ENCODE measurements around the gene CLBA1. TPM values are rescaled to one million over a fixed set of nuclear protein-coding genes. Genes with fewer than 3 reads are reported as not detected.

Gene CLBA1
- total RNA-seq, 1 donor from 2014 or later, result 8.4 TPM

GRCh38 chr14:105022276-105022670, 36.7 kb downstream of the CLBA1 start:
- TF ChIP-seq CTCF (IDR thresholded peaks at IDR 0.05; ENCODE audit: insufficient read depth, low read length, severe bottlenecking), result no peak
- DNase-seq (ENCODE audit: low read depth) (no peak), FAIRE-seq (no peak)
- H3K4me3 ChIP-seq (ENCODE audit: low read depth, low read length), result peak overlapping the region; percentile 48
- no peaks in the 10 kb centered on the region for H3K36me3 ChIP-seq (ENCODE audit: control insufficient read depth, insufficient read depth, low read length)
- H3K27me3 ChIP-seq (ENCODE audit: control insufficient read depth, insufficient read depth, low read length), result no peaks in the 10 kb centered on the region

- no peak for TF ChIP-seq CTCF (IDR thresholded peaks at IDR 0.05; ENCODE audit: insufficient read depth, low read length, severe bottlenecking)
- FAIRE-seq (no peak), DNase-seq (ENCODE audit: low read depth) (no peak)
- no peaks in the 10 kb centered on the region for H3K27me3 ChIP-seq (ENCODE audit: control insufficient read depth, insufficient read depth, low read length)
- H3K4me3 ChIP-seq (ENCODE audit: low read depth, low read length), result no peak overlapping the region
- H3K36me3 ChIP-seq (ENCODE audit: control insufficient read depth, insufficient read depth, low read length), result no peaks in the 10 kb centered on the region
Observed at GRCh38 chr14:105023144-105023543, 37.6 kb downstream of the CLBA1 start.

GRCh38 chr14:105023791-105024480, 38.3 kb downstream of the CLBA1 start:
- no peaks in the 10 kb centered on the region for H3K27me3 ChIP-seq (ENCODE audit: control insufficient read depth, insufficient read depth, low read length)
- TF ChIP-seq CTCF (IDR thresholded peaks at IDR 0.05; ENCODE audit: insufficient read depth, low read length, severe bottlenecking), result no peak
- no peak for FAIRE-seq
- peak; percentile 77 for DNase-seq (ENCODE audit: low read depth)
- no peaks in the 10 kb centered on the region for H3K36me3 ChIP-seq (ENCODE audit: control insufficient read depth, insufficient read depth, low read length)
- no peak overlapping the region for H3K4me3 ChIP-seq (ENCODE audit: low read depth, low read length)

GRCh38 chr14:105025429-105025828, 39.8 kb downstream of the CLBA1 start:
- no peak for TF ChIP-seq CTCF (IDR thresholded peaks at IDR 0.05; ENCODE audit: insufficient read depth, low read length, severe bottlenecking)
- no peaks in the 10 kb centered on the region for H3K27me3 ChIP-seq (ENCODE audit: control insufficient read depth, insufficient read depth, low read length)
- no peaks in the 10 kb centered on the region for H3K36me3 ChIP-seq (ENCODE audit: control insufficient read depth, insufficient read depth, low read length)
- no peak for DNase-seq (ENCODE audit: low read depth)
- FAIRE-seq, result no peak
- no peak overlapping the region for H3K4me3 ChIP-seq (ENCODE audit: low read depth, low read length)

GRCh38 chr14:105026033-105026785, 40.6 kb downstream of the CLBA1 start:
- no peak for TF ChIP-seq CTCF (IDR thresholded peaks at IDR 0.05; ENCODE audit: insufficient read depth, low read length, severe bottlenecking)
- no peak for FAIRE-seq
- Histone ChIP-seq H3K27me3 (ENCODE audit: control insufficient read depth, insufficient read depth, low read length) (no peaks in the 10 kb centered on the region), H3K36me3 (ENCODE audit: control insufficient read depth, insufficient read depth, low read length) (no peaks in the 10 kb centered on the region), H3K4me3 (ENCODE audit: low read depth, low read length) (no peak overlapping the region)
- DNase-seq (ENCODE audit: low read depth), result peak; percentile 91
